ENCODE data around the gene ANKH. TPM values are rescaled to one million over a fixed set of nuclear protein-coding genes. Genes with fewer than 3 reads are reported as not detected.

ANKH gene
- polyA plus RNA-seq, 2 of the 4 experiments (the other 2 are of a cell fraction): 11.7 to 17.3 TPM

DNA sequence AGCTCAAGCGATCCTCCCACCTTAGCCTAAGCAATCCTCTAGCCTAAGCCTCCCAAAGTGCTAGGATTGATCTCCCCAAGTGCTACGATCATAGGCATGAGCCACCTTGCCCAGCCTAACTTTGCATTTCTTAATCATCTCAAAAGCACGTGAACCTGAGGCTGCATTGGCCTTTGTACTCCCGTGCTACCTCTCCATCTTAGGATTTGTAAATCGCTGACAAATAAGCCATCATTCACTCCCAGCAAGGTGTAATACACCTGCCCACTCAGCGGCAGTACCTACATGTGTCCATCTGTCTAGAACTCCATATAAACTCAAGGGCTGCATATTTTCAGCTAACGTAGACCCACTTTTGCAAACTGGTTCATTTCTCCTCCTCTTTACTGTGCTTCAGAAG is 2.8 kb downstream of the ANKH start:
- TF ChIP-seq SMC3 (IDR thresholded peaks at IDR 0.05) (no peak), MAZ (IDR thresholded peaks at IDR 0.05; ENCODE audit: borderline replicate concordance, low read depth, low read length) (no peak), EHMT2 (IDR thresholded peaks at IDR 0.05; ENCODE audit: low read depth) (no peak)

DNA sequence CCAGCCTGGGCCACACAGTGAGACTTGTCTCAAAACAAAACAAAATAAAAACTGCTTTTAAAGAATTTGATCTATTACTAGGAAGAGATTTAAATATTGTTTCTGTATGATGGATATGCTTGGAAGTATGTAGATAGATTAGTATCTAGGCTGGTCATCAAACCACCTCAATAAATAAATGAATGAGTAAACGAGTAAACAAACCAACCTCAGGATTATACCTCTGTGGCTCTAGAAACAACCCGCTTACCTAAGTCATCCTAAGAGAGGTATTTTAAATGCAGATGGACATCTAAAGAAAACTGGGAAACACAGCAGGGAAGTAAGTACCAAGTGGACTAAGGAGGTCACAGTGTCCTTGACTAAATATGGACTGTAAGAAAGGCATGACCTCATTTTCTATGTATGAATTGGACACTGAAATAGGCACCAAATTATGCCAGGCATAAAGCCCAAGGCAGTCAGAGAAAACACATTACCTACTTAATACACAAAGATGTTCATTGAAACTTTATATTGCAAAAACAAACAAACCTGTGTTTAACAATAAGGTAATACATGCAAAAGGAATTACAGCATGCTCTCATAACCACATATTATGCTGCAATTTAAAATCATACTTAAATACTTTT is 7.3 kb downstream of the ANKH start:
- DNase-seq (ENCODE audit: low read depth in 1 of 2, low spot score in 1 of 2): no peak
- no peak for ATAC-seq
- 87% methylated on average over 2 of the region's 2 CpGs for WGBS (ENCODE audit: missing lambda C conversion rate)
- CTCF ChIA-PET: no interaction called here
- POLR2A ChIA-PET: no interaction called here
- Histone ChIP-seq H3K27ac (no peak overlapping the region), H3K9me3 (no peaks in the 10 kb centered on the region), H3K4me1 (no peaks in the 10 kb centered on the region), H3K4me2 (no peak overlapping the region), H3K4me3 (no peak overlapping the region)
- FAIRE-seq: no peak
- TF ChIP-seq RNF2 (IDR thresholded peaks at IDR 0.05; ENCODE audit: borderline replicate concordance, low read depth) (no peak), MYC (IDR thresholded peaks at IDR 0.05; ENCODE audit: borderline replicate concordance, low read length) (no peak), BHLHE40 (IDR thresholded peaks at IDR 0.05; ENCODE audit: low read depth, low read length) (no peak), ZNF302 (CRISPR knock-in tag; IDR thresholded peaks at IDR 0.05) (no peak), HOXA7 (CRISPR knock-in tag; IDR thresholded peaks at IDR 0.05) (no peak), EHMT2 (IDR thresholded peaks at IDR 0.05; ENCODE audit: low read depth) (no peak), FOSL2 (IDR thresholded peaks at IDR 0.05) (no peak), FOSL2 (CRISPR knock-in tag; IDR thresholded peaks at IDR 0.05) (no peak), SMC3 (IDR thresholded peaks at IDR 0.05) (no peak), POLR2AphosphoS2 (conservative IDR thresholded peaks at IDR 0.05; ENCODE audit: low read length) (no peak), ESRRA (IDR thresholded peaks at IDR 0.05; ENCODE audit: borderline replicate concordance, low read length) (no peak)
- TF ChIP-seq, protein P1, sequence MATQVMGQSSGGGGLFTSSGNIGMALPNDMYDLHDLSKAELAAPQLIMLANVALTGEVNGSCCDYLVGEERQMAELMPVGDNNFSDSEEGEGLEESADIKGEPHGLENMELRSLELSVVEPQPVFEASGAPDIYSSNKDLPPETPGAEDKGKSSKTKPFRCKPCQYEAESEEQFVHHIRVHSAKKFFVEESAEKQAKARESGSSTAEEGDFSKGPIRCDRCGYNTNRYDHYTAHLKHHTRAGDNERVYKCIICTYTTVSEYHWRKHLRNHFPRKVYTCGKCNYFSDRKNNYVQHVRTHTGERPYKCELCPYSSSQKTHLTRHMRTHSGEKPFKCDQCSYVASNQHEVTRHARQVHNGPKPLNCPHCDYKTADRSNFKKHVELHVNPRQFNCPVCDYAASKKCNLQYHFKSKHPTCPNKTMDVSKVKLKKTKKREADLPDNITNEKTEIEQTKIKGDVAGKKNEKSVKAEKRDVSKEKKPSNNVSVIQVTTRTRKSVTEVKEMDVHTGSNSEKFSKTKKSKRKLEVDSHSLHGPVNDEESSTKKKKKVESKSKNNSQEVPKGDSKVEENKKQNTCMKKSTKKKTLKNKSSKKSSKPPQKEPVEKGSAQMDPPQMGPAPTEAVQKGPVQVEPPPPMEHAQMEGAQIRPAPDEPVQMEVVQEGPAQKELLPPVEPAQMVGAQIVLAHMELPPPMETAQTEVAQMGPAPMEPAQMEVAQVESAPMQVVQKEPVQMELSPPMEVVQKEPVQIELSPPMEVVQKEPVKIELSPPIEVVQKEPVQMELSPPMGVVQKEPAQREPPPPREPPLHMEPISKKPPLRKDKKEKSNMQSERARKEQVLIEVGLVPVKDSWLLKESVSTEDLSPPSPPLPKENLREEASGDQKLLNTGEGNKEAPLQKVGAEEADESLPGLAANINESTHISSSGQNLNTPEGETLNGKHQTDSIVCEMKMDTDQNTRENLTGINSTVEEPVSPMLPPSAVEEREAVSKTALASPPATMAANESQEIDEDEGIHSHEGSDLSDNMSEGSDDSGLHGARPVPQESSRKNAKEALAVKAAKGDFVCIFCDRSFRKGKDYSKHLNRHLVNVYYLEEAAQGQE (IDR thresholded peaks at IDR 0.05): no peak

More for the DNA sequence above, 2.8 kb downstream of the ANKH start:
- Histone ChIP-seq H3K27ac (no peak overlapping the region), H3K4me3 (no peak overlapping the region), H3K9me3 (no peaks in the 10 kb centered on the region), H3K4me1 (peaks cover 16% of the 10 kb centered on the region; the same call in 2 of the 3 replicates), H3K4me2 (no peak overlapping the region)
- ATAC-seq (no peak), FAIRE-seq (no peak), DNase-seq (ENCODE audit: low read depth in 1 of 2, low spot score in 1 of 2) (no peak)
- POLR2A ChIA-PET: no interaction called here
- WGBS (ENCODE audit: missing lambda C conversion rate): 92% methylated on average over 7 of the region's 7 CpGs
- CTCF ChIA-PET: interaction anchor here (1.3 kb wide), 1 partner anchor 134 kb away, joined by 3 read pairs; no protein-coding TSS in a partner anchor

DNA sequence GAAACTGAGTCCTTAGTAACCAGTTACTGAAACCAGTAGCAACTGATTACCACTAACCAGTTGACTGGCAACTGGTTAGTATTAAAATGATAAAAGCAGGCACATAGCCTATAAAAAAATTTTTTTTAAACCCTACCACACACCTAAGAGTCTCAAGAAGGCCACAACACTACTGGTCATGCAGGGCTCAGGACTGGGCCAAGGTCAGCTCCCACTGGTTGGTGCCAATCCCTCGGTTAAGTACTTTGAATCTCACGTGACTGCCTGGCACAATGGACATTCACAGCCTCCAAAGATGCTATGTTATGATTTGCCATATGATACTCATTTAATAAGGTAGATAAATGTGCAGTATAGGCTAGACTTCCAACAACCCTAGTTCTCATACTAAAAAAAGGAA is 8.5 kb downstream of the ANKH start:
- ChIA-PET POLR2A (no interaction called here), CTCF (interaction anchor here (0.6 to 1.5 kb wide), 3 partner anchors 14 to 136 kb away, joined by 3 to 5 read pairs (median 4); no protein-coding TSS in a partner anchor)
- H3K27ac ChIP-seq: no peak overlapping the region
- WGBS (ENCODE audit: missing lambda C conversion rate): 79% methylated on average over 2 of the region's 2 CpGs
- H3K9me3 ChIP-seq: no peaks in the 10 kb centered on the region
- H3K4me3 ChIP-seq: no peak overlapping the region
- TF ChIP-seq KDM1A (IDR thresholded peaks at IDR 0.05; ENCODE audit: low read depth): no peak
- no peaks in the 10 kb centered on the region for H3K4me1 ChIP-seq
- ATAC-seq (no peak), DNase-seq (ENCODE audit: low read depth in 1 of 2, low spot score in 1 of 2) (no peak), FAIRE-seq (no peak)
- H3K4me2 ChIP-seq: no peak overlapping the region

DNA sequence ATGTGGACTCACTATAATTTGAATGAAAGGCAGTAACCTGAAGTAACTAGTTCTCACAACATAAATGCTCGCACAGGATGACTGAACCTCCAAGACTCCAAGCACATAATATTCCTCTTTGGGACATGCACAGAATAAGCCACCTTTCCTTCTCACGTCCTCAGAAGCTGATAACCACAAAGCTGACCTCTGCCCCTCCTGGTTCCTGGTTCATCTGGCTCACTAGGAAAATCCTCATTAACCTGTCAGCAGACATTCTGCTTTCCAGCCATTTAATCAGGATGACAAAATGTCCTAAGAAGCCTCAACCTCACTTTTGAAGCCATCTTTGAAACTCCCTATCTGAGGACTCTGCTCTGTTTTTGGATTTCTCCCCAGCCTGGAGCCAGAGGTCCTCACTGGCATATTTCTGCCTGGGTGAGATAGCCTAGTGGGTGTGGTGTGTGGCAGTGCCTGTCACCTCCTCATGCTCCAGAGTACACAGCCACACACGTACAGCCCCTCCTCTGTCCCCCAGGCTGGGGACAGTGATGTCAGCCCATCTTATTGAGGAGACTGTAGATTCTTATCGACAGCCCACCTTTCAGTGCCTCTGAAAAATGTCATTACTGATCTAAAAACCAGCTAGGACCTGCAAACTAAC is 10.3 kb downstream of the ANKH start:
- no peak for TF ChIP-seq KDM5A (IDR thresholded peaks at IDR 0.05)
- no peak for TF ChIP-seq JUNB (IDR thresholded peaks at IDR 0.05)
- TF ChIP-seq EHF (CRISPR knock-in tag; IDR thresholded peaks at IDR 0.05): no peak
- TF ChIP-seq, protein P2, sequence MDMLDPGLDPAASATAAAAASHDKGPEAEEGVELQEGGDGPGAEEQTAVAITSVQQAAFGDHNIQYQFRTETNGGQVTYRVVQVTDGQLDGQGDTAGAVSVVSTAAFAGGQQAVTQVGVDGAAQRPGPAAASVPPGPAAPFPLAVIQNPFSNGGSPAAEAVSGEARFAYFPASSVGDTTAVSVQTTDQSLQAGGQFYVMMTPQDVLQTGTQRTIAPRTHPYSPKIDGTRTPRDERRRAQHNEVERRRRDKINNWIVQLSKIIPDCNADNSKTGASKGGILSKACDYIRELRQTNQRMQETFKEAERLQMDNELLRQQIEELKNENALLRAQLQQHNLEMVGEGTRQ (IDR thresholded peaks at IDR 0.05): no peak
- no peak for TF ChIP-seq JUN (IDR thresholded peaks at IDR 0.05)
- no peak for TF ChIP-seq MYC (IDR thresholded peaks at IDR 0.05; ENCODE audit: borderline replicate concordance, low read length)
- TF ChIP-seq HOXA7 (CRISPR knock-in tag; IDR thresholded peaks at IDR 0.05): no peak
- no peak for TF ChIP-seq RNF2 (IDR thresholded peaks at IDR 0.05; ENCODE audit: borderline replicate concordance, low read depth)
- no peak for TF ChIP-seq EHMT2 (IDR thresholded peaks at IDR 0.05; ENCODE audit: low read depth)
- no peak for TF ChIP-seq ZFP36 (IDR thresholded peaks at IDR 0.05; ENCODE audit: borderline replicate concordance, partially characterized antibody)
- 81% methylated on average over 4 of the region's 4 CpGs for WGBS (ENCODE audit: missing lambda C conversion rate)
- Histone ChIP-seq H3K27ac (no peak overlapping the region), H3K9me3 (no peaks in the 10 kb centered on the region), H3K4me2 (no peak overlapping the region), H3K4me3 (no peak overlapping the region), H3K4me1 (no peaks in the 10 kb centered on the region)
- ChIA-PET POLR2A (no interaction called here), CTCF (interaction anchor here (1.3 to 1.4 kb wide), 2 partner anchors 10 to 134 kb away, joined by 3 read pairs; partner anchors contain the start of gene ANKH)
- DNase-seq (ENCODE audit: low read depth in 1 of 2, low spot score in 1 of 2): no peak
- FAIRE-seq: no peak
- no peak for ATAC-seq
